NAMALWA (cell line): ENCODE data around the gene CXCL14.
A peak's percentile ranks its signal among the peaks of the same experiment; 100 is the strongest.

Source experiments
- DNase-seq: peaks from one replicate; pipeline ENCODE4 v3.0.0-alpha.2; 2015; ENCODE audit warnings: low spot score

Gene CXCL14, protein sequence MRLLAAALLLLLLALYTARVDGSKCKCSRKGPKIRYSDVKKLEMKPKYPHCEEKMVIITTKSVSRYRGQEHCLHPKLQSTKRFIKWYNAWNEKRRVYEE

GRCh38 chr5:135578685-135579341, at the start of gene CXCL14:
TSS of gene CXCL14 (minus strand) at chr5:135578991. CDS start at chr5:135578778, 213 bp downstream.
- no peak for DNase-seq

GRCh38 chr5:135626636-135627035, 47.8 kb upstream of the CXCL14 start:
- no peak for DNase-seq

DNA sequence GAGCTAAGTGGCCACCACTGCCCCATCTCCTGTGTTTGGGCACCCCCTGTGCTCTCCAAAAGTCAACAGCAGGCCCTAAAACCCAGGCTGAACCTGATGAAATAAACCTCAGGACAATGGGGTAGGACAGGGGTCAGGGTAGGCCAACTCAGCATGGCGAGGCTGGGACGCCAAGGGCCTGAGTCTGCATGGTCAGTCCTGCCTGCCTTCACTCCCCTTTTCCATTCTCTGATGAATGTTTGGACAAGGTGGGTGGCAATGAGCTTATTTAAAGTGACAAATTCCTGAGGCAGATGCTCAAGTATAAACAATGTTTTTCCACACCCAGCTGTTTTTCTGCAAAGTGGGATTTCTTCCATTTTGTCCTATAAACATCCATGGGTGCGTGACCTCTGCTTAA, 47.2 kb upstream of the CXCL14 start:
- DNase-seq: no peak

DNA sequence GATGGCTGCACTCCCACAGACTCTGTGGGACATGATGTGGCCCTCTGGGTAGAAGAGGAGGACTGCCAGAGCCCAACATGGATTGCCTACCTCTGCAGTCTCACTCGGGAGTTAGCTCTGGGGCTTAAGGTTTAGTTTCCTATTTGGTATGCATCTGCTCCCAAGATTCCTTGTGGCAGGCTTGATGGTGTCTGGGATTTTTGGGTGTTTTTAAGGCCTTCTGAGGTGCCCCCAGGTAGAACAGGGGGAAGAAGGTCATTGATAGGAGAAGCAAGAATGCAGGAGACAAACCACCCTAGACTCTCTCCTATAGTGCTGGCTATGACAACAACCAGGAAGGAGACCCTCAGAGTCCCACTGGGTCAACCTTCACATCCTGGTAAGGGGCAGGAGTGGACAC, 46.7 kb upstream of the CXCL14 start:
- no peak for DNase-seq

DNA sequence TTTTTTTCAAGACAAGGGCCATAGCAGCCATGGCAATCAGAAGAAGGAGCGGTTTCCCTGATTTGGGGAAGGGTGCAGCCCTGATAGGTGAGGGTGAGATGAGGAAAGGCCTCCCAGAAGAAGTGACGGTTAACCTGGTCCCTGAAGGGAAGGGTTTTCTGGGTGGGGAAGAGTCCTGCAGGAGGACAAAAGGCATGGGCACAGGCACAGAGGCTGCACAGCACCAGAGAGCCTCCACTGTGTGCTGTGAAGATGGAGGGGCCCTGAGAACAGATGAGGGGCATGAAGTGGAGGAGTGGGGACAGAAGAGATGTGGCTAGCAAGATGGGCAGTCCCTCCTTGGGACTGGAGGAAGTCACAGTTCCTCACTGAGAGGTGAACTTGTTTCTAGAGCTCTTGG, 46.3 kb upstream of the CXCL14 start:
- no peak for DNase-seq

DNA sequence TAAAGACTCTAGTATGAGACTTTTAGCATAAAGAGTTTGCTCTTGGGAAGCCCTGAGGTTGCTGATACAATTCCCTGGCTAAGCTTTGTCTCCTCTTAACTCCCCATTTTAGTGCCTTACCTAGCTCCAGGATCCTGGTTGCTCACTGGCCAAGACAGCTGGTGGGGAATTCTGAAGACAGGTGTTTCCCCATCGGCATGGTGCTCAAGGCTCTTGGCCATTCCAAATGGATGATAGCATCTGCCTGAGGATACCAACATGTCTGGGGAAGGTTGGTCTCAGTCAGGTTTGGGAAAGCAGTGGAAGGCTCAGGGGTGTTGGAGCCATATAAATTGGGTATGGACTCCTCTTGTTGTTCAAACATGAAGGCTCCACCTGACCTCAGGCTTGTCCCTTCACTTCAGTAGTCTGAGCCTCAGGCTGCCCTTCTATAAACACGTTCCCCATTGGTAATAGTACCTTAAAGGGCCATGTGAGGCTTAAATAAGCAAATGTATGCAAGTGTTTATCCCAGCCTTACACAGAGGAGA, 44.5 kb upstream of the CXCL14 start:
- DNase-seq: no peak

DNA sequence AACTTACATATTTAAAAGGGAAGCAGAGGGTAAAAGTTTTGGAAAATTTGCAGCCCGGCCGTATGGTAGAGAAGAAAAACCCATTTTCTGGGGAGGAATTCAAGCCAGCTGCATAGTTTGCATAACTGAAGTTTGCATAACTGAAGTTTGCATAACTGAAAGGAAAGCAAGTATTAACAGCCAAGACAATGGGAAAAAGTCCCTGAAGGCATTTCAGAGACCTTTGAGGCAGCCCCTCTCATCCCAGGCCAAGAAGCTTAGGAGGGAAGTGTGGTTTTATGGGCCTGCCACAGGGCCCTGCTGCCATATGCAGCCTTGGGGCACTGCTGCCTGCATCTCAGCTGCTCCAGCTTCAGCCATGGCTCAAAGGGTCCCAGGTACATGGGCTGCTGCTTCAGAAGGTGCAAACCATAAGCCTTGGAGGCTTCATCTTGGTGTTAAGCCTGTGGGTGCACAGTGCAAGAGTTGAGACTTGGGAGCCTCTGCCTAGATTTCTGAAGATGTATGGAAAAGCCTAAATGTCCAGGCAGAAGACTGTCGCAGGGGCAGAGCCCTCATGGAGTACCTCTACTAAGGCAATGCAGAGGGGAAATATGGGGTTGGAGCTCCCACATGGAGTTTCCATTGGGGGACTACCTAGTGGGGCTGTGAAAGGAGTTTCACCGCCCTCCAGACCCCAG, 36.9 kb upstream of the CXCL14 start:
- peak; percentile 17 for DNase-seq

DNA sequence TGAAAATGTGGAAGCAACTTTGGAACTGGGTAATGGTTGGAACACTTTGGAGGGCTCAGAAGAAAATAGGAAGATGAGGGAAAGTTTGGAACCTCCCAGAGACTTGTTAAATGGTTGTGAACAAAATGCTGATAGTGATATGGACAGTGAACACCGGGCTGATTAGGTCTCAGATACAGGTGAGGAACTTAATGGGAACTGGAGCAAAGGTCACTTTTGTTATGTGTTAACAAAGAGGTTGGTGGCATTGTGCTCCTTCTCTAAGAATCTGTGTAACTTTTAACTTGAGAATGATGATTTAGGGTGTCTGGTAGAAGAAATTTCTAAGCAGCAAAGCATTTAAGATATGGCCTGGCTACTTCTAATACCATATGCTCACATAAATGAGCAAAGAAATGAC, 36.4 kb upstream of the CXCL14 start:
- no peak for DNase-seq

DNA sequence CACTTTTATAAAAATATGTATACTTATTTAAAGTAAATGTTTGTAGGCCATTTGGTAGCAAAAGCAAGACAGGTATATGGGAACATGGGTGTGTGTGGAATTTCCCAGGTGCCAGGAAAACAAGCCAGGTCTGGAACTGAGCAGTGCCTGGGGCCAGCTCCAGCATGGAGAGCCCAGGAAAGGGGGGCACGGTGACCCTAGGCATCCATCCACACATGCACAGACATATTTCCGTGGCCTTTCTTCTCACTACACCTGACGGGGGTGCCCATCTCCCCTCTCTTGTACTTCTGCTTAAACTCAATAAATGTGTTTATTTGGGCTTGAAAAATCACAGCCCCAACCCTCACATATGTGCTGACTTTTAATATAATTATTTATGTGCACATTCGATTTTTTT, 31.2 kb upstream of the CXCL14 start:
- DNase-seq: no peak

- DNase-seq: no peak
These were observed 30.1 kb upstream of the CXCL14 start for GRCh38 chr5:135608761-135609443.

- DNase-seq: no peak
These were observed 29.6 kb upstream of the CXCL14 start for GRCh38 chr5:135608361-135608760.

DNA sequence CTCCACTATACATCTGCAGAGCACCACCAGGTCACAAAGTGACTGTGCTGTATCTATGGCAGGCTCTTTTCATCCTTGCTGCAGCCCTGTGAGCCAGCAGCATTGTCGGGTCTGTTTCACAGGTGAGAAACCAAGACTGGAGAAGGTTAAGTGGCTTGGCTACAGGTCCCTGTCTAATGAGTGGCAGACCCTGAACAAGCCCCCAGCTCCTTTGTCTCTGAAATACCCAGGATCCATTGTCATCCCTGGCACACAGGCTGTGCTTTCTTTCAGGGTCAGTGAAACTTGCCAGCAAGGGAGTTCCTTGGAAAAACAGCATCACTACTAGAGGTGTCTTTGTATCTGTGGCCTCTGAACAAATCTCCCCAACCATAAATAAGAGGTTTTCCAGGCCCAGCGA, 27.6 kb upstream of the CXCL14 start:
- DNase-seq: no peak

- DNase-seq: no peak
These were observed 26.4 kb upstream of the CXCL14 start for GRCh38 chr5:135605221-135605620.

DNA sequence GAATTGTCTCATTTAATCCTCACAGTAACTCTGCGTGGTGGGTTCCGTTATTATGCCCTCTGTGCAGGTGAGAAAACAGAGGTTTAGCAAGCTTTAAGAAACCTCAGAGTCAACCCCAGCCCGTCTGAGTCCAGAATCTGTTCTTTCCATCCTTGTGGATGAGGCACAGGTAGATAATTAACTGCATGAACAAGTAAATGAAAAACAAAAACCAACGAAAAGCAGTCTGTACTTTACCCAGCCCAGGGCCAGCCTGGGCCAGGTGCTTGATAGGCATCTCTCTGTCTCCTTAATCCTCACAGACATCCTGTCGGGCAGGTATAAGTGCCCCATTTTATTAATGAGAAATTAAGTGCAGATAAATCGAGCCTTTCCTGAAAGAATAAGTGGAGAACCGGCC, 25.3 kb upstream of the CXCL14 start:
- no peak for DNase-seq

DNA sequence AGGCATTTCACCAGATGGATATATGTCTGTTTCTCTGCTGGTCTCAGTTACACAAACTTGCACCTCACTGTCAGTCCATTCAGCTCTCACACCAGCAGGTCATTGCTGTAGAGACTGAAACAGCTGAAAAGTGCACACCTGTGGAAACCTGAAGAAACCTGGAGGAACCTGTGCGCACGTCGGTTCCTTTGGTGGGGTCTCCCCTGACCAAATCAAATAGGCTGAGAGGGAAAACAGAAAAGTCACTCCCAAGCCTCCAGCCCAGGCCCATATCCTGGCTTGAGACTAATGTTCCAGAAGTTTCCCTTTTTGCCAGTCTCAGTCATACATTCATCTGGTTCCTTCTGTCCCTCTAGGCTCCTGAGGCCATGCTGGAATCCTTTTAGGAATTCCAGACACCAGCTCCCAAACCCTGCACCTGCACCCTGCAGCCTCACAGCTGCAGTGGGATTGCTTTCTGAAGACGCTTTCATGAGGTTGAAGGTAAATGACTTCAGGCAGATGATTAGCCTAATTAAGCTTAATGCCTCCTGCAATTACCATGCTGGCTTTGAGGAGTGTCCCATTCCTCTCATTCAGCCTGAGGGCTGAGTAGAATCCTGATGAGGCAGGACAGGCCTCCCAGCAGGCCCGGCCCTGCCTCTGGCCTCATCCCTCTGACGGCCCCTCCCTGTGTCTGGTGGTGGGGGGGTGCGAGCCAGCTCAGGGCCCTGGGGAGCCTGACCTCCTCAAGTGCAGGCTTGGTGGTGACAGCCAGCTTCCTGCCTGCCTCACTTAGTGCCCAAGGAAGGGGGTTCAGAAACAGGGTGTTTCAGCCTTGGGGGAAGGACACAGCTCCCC, 24.3 kb upstream of the CXCL14 start:
- DNase-seq: no peak

DNA sequence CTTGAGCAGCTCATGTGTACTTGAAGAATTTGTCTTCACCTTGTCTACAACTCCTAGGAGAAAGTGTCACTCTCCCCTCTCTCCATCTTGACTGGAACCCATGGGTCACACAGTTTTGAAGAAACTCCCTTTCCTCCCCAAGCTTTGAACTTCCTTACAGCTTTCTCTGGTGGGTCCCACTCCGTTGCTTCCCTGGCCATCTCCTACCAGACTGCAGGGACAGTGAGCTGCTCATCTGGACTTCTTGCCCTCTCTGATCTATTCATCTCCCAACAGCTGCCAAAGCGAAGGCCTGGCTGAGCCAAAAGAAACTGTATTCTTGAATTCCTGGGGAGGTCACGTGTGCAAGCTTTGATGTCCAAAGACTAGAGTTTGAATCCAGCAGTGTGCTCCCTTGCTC, 22.7 kb upstream of the CXCL14 start:
- DNase-seq: no peak

GRCh38 chr5:135600971-135601381, 22.2 kb upstream of the CXCL14 start:
- no peak for DNase-seq

DNA sequence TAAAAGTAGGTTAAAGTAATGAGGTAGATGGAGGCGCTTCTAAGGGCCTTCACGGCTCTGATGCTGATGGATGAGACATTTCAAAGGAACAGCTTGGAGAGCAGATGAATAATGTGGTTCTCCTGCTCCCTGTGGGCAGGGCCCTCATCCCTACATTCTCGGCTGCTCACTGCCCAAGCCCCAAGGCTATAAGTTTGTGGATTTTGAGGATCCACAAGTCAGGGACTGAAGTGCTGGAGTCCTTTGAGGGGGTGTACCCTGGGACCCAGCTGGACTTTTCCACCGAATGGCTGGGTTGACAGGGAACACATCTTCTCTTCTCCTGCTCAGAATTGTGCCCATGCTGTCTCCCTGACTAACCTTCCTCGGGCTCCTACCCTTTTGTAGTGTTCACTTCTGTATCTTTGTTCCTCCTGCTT, 21.4 kb upstream of the CXCL14 start:
- no peak for DNase-seq

DNA sequence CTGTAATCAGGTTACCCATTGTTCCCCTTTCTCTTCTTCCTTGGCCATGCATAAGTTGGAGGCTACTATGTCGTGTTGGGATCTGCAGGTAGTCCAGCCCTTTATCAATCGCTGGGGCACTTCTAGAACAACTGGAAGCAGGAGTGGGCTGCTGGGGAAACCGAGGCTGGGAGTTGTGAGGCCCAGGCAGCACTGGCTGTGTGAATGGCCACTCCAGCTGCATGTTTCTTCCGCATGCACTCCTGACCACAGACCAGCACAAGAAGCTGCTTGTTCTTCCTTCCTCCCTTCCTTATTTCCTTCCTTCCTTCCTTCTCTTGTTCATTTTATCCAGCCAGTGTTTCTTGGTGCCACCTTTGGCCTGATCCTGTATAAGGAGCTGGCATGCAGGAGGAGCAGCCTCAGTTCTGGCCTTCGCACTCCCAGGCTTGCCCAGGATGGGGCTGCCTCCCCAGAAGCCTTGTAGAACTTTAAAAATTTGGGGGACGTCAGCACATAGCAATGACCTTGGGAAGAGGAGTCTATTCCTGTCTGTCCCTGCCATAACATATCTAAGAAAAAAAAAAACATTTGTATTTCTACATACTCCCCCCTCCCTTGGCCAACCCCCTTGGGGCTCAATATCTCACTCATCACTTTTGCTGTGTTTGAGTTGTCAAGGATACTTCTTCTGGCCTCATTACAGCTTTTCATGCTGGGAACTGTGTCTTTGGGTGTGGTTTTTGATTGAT, 20.8 kb upstream of the CXCL14 start:
- no peak for DNase-seq

- no peak for DNase-seq
These were observed 20.1 kb upstream of the CXCL14 start for GRCh38 chr5:135598691-135599395.

GRCh38 chr5:135596788-135597187, 18.0 kb upstream of the CXCL14 start:
- DNase-seq: no peak
